C4-2B (cell line): Measurements from ENCODE around the gene KBTBD13.
"Not testable (repeated sequence)": the region's sequence is repeated elsewhere in the genome, so short reads cannot be mapped to it uniquely, and the experiment has no call there.

Experiments used
- H3K27ac ChIP-seq: fragments of 450-650 bp; 2 replicates; pipeline ENCODE4 v1.5.1; 2017
- CTCF ChIP-seq: fragments of 450-650 bp; conservative IDR thresholded peaks from 2 replicates; pipeline ENCODE4 v1.5.1; 2017; ENCODE audit warnings: mild to moderate bottlenecking
- ZFX ChIP-seq: fragments of 450-650 bp; IDR thresholded peaks from 2 replicates; pipeline ENCODE4 v1.6.1; 2017

The KBTBD13 gene

GRCh38 chr15:65096481-65097385 lies 20.2 kb downstream of the KBTBD13 start:
- TF ChIP-seq CTCF (no peak), ZFX (no peak)
- no peak overlapping the region for H3K27ac ChIP-seq

GRCh38 chr15:65097651-65098263 lies 21.2 kb downstream of the KBTBD13 start:
- TF ChIP-seq CTCF, result no peak
- no peak for TF ChIP-seq ZFX
- no peak overlapping the region for H3K27ac ChIP-seq

- no peak overlapping the region for H3K27ac ChIP-seq
- TF ChIP-seq ZFX (no peak), CTCF (no peak)
Measured at GRCh38 chr15:65099336-65099735, 22.8 kb downstream of the KBTBD13 start.

GRCh38 chr15:65099801-65100200 lies 23.3 kb downstream of the KBTBD13 start:
- not testable (repeated sequence) for H3K27ac ChIP-seq

- no peak overlapping the region for H3K27ac ChIP-seq
- TF ChIP-seq ZFX, result no peak
- no peak for TF ChIP-seq CTCF
Measured at GRCh38 chr15:65100442-65100841, 23.9 kb downstream of the KBTBD13 start.

- TF ChIP-seq ZFX, result no peak
- peak; percentile 78 for TF ChIP-seq CTCF
- no peak overlapping the region for H3K27ac ChIP-seq
Measured at GRCh38 chr15:65101411-65101890, 24.9 kb downstream of the KBTBD13 start.

- TF ChIP-seq ZFX, result no peak
- TF ChIP-seq CTCF, result peak; percentile 53; the same call in 1 of the 2 replicates
- no peak overlapping the region for H3K27ac ChIP-seq
Measured at GRCh38 chr15:65101891-65102708, 25.6 kb downstream of the KBTBD13 start.
